BJ (cell line): ENCODE measurements around the gene INHBB. TPM values are rescaled to one million over a fixed set of nuclear protein-coding genes. Genes with fewer than 3 reads are reported as not detected.

ENCODE experiments used
- CTCF ChIA-PET: fragments of 350-600 bp; formaldehyde crosslinking; extraction: SDS; loops from one replicate; lab custom pipeline; 2021; ENCODE audit warnings: antibody characterized with exemption, inconsistent platforms; lab: Yijun Ruan, JAX
- POLR2A ChIA-PET: fragments of 300-600 bp; sonication (Branson Sonifier 250); formaldehyde crosslinking; extraction: SDS; loops from one replicate; lab custom pipeline; 2021; ENCODE audit warnings: antibody characterized with exemption; lab: Charles Lee
- DNase-seq: peaks from one replicate; pipeline ENCODE4 v3.0.0-alpha.2; 2011; ENCODE audit warnings: low read depth
- H3K27me3 ChIP-seq: 2 replicates; pipeline ENCODE4 v1.6.0; 2011; ENCODE audit warnings: low read length; ENCODE audit not compliant: control insufficient read depth, insufficient read depth
- H3K36me3 ChIP-seq: 2 replicates; pipeline ENCODE4 v1.5.1; 2011; ENCODE audit warnings: low read length; ENCODE audit not compliant: control insufficient read depth, insufficient read depth
- H3K4me3 ChIP-seq: 2 replicates; pipeline ENCODE4 v1.5.1; 2011; ENCODE audit warnings: low read depth, mild to moderate bottlenecking, control low read depth, low read length
- polyA plus RNA-seq: library from polyadenylated mRNA; depleted of rRNA; stranded (reverse); fragments of >200 nt; gene quantifications from 2 replicates; pipeline ENCODE4 v1.2.3, GENCODE V29; 2011
- TF ChIP-seq, protein P1 (sequence below): IDR thresholded peaks from 2 replicates; pipeline ENCODE4 v1.5.1; 2011; ENCODE audit warnings: low read depth, mild to moderate bottlenecking, control low read depth, inconsistent platforms, low read length, moderate library complexity; ENCODE audit not compliant: insufficient read depth

Gene INHBB
- polyA plus RNA-seq, 1 experiment, result 3.9 TPM

DNA sequence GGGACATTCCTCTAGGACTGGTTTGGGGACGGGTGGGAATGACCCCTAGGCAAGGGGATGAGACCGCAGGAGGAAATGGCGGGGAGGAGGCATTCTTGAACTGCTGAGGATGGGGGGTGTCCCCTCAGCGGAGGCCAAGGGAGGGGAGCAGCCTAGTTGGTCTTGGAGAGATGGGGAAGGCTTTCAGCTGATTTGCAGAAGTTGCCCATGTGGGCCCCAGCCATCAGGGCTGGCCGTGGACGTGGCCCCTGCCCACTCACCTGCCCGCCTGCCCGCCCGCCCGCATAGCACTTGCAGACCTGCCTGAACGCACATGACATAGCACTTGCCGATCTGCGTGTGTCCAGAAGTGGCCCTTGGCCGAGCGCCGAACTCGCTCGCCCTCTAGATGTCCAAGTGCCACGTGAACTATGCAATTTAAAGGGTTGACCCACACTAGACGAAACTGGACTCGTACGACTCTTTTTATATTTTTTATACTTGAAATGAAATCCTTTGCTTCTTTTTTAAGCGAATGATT is 4.9 kb downstream of the INHBB start:
- TF ChIP-seq, protein P1, sequence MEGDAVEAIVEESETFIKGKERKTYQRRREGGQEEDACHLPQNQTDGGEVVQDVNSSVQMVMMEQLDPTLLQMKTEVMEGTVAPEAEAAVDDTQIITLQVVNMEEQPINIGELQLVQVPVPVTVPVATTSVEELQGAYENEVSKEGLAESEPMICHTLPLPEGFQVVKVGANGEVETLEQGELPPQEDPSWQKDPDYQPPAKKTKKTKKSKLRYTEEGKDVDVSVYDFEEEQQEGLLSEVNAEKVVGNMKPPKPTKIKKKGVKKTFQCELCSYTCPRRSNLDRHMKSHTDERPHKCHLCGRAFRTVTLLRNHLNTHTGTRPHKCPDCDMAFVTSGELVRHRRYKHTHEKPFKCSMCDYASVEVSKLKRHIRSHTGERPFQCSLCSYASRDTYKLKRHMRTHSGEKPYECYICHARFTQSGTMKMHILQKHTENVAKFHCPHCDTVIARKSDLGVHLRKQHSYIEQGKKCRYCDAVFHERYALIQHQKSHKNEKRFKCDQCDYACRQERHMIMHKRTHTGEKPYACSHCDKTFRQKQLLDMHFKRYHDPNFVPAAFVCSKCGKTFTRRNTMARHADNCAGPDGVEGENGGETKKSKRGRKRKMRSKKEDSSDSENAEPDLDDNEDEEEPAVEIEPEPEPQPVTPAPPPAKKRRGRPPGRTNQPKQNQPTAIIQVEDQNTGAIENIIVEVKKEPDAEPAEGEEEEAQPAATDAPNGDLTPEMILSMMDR, result no peak
- DNase-seq, result no peak
- no peak overlapping the region for H3K4me3 ChIP-seq
- H3K36me3 ChIP-seq, result no peaks in the 10 kb centered on the region
- H3K27me3 ChIP-seq, result peaks cover 14% of the 10 kb centered on the region
- POLR2A ChIA-PET, result no interaction called here
- CTCF ChIA-PET, result no interaction called here

GRCh38 chr2:120352696-120353590 is 7.0 kb downstream of the INHBB start:
- peaks cover 6% of the 10 kb centered on the region for H3K27me3 ChIP-seq
- H3K36me3 ChIP-seq, result no peaks in the 10 kb centered on the region
- H3K4me3 ChIP-seq, result no peak overlapping the region
- ChIA-PET POLR2A (no interaction called here), CTCF (interaction anchor here (1.6 kb wide), 1 partner anchor 84 kb away, joined by 3 read pairs; no protein-coding TSS in a partner anchor)
- DNase-seq, result no peak
- TF ChIP-seq, protein P1, result no peak

- CTCF ChIA-PET, result no interaction called here
- DNase-seq, result no peak
These were observed 7.6 kb downstream of the INHBB start for GRCh38 chr2:120353591-120353898.

GRCh38 chr2:120353931-120354330 is 8.0 kb downstream of the INHBB start:
- no peak for DNase-seq
- Histone ChIP-seq H3K36me3 (no peaks in the 10 kb centered on the region), H3K4me3 (no peak overlapping the region), H3K27me3 (peaks cover 2% of the 10 kb centered on the region)
- CTCF ChIA-PET, result no interaction called here
- TF ChIP-seq, protein P1, result no peak
- POLR2A ChIA-PET, result no interaction called here

More at GRCh38 chr2:120353591-120353898, 7.6 kb downstream of the INHBB start:
- TF ChIP-seq, protein P1, result no peak
- POLR2A ChIA-PET, result no interaction called here
- no peaks in the 10 kb centered on the region for H3K36me3 ChIP-seq
- peaks cover 5% of the 10 kb centered on the region for H3K27me3 ChIP-seq
- H3K4me3 ChIP-seq, result no peak overlapping the region

DNA sequence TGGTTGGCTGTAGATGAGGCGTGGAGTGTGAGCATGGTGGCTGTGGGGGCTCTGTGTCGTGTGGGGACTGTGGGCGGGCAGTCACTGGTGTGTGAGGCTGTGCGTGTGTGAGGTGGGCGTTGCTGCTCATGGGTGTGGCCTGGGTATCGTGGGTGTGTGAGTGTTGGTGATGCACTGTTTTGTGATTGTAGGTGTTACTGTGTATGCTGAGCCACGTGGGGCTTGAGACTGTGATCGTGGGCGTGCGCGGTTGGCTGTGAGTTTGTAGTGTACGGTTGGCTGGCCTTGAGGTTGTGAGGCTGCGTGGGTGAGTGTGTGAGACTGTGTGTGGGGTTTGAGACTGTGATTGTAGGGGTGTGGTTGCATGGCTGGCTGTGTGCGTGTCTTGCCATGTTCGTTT is 8.5 kb downstream of the INHBB start:
- no peak overlapping the region for H3K4me3 ChIP-seq
- DNase-seq, result no peak
- TF ChIP-seq, protein P1, result no peak
- H3K27me3 ChIP-seq, result peaks cover 2% of the 10 kb centered on the region
- H3K36me3 ChIP-seq, result no peaks in the 10 kb centered on the region
- CTCF ChIA-PET, result no interaction called here
- POLR2A ChIA-PET, result no interaction called here
